IMR-90 (cell line): ENCODE measurements around the gene TMEM43. TPM values are rescaled to one million over a fixed set of nuclear protein-coding genes. Genes with fewer than 3 reads are reported as not detected.
A peak's percentile ranks its signal among the peaks of the same experiment; 100 is the strongest.

Source experiments
- ATAC-seq: fragments of 200-7000 bp; cut with Tn5 transposase; 2 replicates; pipeline ENCODE4 v1.9.1; 2020; ENCODE audit warnings: low read depth, mild to moderate bottlenecking, moderate library complexity
- BruUV-seq: library from RNA; stranded (reverse); fragments of 400-500 nt; replicated peaks from 2 replicates; lab custom pipeline; 2021; lab: Mats Ljungman, UMichigan
- CTCF ChIA-PET: fragments of 300-600 bp; formaldehyde crosslinking; extraction: SDS; loops from one replicate; lab custom pipeline; 2021; ENCODE audit warnings: antibody characterized with exemption; lab: Yijun Ruan, JAX
- POLR2A ChIA-PET: fragments of 300-600 bp; sonication (Branson Sonifier 250); formaldehyde crosslinking; loops from one replicate; lab custom pipeline; 2022; ENCODE audit warnings: antibody characterized with exemption; ENCODE audit not compliant: unreplicated experiment; lab: Charles Lee
- DNase-seq: peaks from one replicate; pipeline ENCODE4 v3.0.0; 2013
- H2AFZ ChIP-seq: replicated peaks from 2 replicates; pipeline ENCODE3; 2013; ENCODE audit warnings: low read length, mild to moderate bottlenecking; ENCODE audit not compliant: poor library complexity
- H2AK5ac ChIP-seq: 2 replicates; pipeline ENCODE4 v1.6.1; 2013; ENCODE audit warnings: low read depth, low read length, inconsistent platforms
- H2AK9ac ChIP-seq: replicated peaks from 2 replicates; pipeline ENCODE3; 2013; ENCODE audit warnings: mild to moderate bottlenecking, low read depth, low read length, moderate library complexity; ENCODE audit not compliant: poor library complexity
- H2BK120ac ChIP-seq: 2 replicates; pipeline ENCODE4 v1.6.1; 2013; ENCODE audit warnings: low read depth, low read length, inconsistent platforms
- H2BK15ac ChIP-seq: 3 replicates; pipeline ENCODE4 v1.6.1; 2013; ENCODE audit warnings: low read depth, low read length, inconsistent platforms
- H2BK20ac ChIP-seq: 2 replicates; pipeline ENCODE4 v1.6.1; 2013; ENCODE audit warnings: low read depth, mild to moderate bottlenecking, inconsistent platforms, low read length, moderate library complexity
- H2BK5ac ChIP-seq: 2 replicates; pipeline ENCODE4 v1.6.1; 2013; ENCODE audit warnings: mild to moderate bottlenecking, low read depth, low read length, inconsistent platforms; ENCODE audit not compliant: poor library complexity, severe bottlenecking
- H3K14ac ChIP-seq: replicated peaks from 2 replicates; pipeline ENCODE4 v1.6.1; 2013; ENCODE audit warnings: low read depth, low read length, inconsistent platforms
- H3K18ac ChIP-seq: 2 replicates; pipeline ENCODE4 v1.6.1; 2013; ENCODE audit warnings: low read depth, low read length, control low read depth
- H3K23ac ChIP-seq: 2 replicates; pipeline ENCODE4 v1.6.1; 2013; ENCODE audit warnings: low read depth, low read length, inconsistent platforms
- H3K27ac ChIP-seq: 2 replicates; pipeline ENCODE4 v1.5.1; 2013; ENCODE audit warnings: mild to moderate bottlenecking, control low read depth, low read length; ENCODE audit not compliant: insufficient read depth
- H3K27me3 ChIP-seq: 2 replicates; pipeline ENCODE4 v1.6.1; 2013; ENCODE audit warnings: low read length; ENCODE audit not compliant: control insufficient read depth, insufficient read depth
- H3K36me3 ChIP-seq: 2 replicates; pipeline ENCODE4 v1.6.1; 2013; ENCODE audit warnings: low read length, mixed read lengths; ENCODE audit not compliant: control insufficient read depth, insufficient read depth
- H3K4ac ChIP-seq: 2 replicates; pipeline ENCODE4 v1.6.1; 2013; ENCODE audit warnings: low read depth, low read length, inconsistent platforms
- H3K4me1 ChIP-seq: 2 replicates; pipeline ENCODE4 v1.6.1; 2013; ENCODE audit warnings: low read length, mixed read lengths; ENCODE audit not compliant: control insufficient read depth, insufficient read depth
- H3K4me2 ChIP-seq: 2 replicates; pipeline ENCODE4 v1.6.1; 2013; ENCODE audit warnings: low read depth, mild to moderate bottlenecking, control low read depth, low read length, moderate library complexity
- H3K4me3 ChIP-seq: 2 replicates; pipeline ENCODE4 v1.5.1; 2013; ENCODE audit warnings: low read depth, mild to moderate bottlenecking, control low read depth, low read length, moderate library complexity; ENCODE audit not compliant: insufficient read depth
- H3K56ac ChIP-seq: 2 replicates; pipeline ENCODE4 v1.6.1; 2013; ENCODE audit warnings: low read length, inconsistent platforms; ENCODE audit not compliant: insufficient read depth; ENCODE audit errors: extremely low read depth
- H3K79me1 ChIP-seq, 2 experiments: 2 replicates each; pipeline ENCODE4 v1.6.1; 2013; ENCODE audit warnings: low read length in 2 of 2, inconsistent platforms in 1 of 2, low read depth in 1 of 2
- H3K9ac ChIP-seq: 2 replicates; pipeline ENCODE4 v1.6.1; 2013; ENCODE audit warnings: low read depth, low read length, control low read depth
- H3K9me1 ChIP-seq: 2 replicates; pipeline ENCODE4 v1.6.1; 2013; ENCODE audit warnings: low read length, inconsistent platforms; ENCODE audit not compliant: insufficient read depth
- H3K9me3 ChIP-seq: 2 replicates; pipeline ENCODE4 v1.6.1; 2013; ENCODE audit warnings: low read length; ENCODE audit not compliant: control insufficient read depth, insufficient read depth
- H4K20me1 ChIP-seq: 2 replicates; pipeline ENCODE4 v1.6.1; 2013; ENCODE audit warnings: low read length, inconsistent platforms; ENCODE audit not compliant: insufficient read depth
- H4K5ac ChIP-seq: 2 replicates; pipeline ENCODE4 v1.6.1; 2013; ENCODE audit warnings: mild to moderate bottlenecking, low read depth, low read length, control low read depth
- H4K8ac ChIP-seq, 2 experiments: 2 replicates each; pipeline ENCODE4 v1.6.1; 2013; ENCODE audit warnings: low read depth in 2 of 2, low read length in 2 of 2, control low read depth in 1 of 2, inconsistent platforms in 1 of 2
- H4K91ac ChIP-seq: 2 replicates; pipeline ENCODE4 v1.6.1; 2013; ENCODE audit warnings: low read depth, low read length, inconsistent platforms; ENCODE audit not compliant: insufficient read depth
- BHLHE40 ChIP-seq: fragments of 150-350 bp; IDR thresholded peaks from 2 replicates; pipeline ENCODE4 v1.6.1; 2016; ENCODE audit warnings: mild to moderate bottlenecking, low read depth, low read length
- CEBPB ChIP-seq: IDR thresholded peaks from 2 replicates; pipeline ENCODE4 v1.6.1; 2012; ENCODE audit warnings: low read depth, low read length, improper control_type of control experiment
- CHD1 ChIP-seq: IDR thresholded peaks from 2 replicates; pipeline ENCODE4 v1.6.1; 2012; ENCODE audit warnings: low read depth, low read length, improper control_type of control experiment
- ELK1 ChIP-seq: fragments of 150-350 bp; IDR thresholded peaks from 2 replicates; pipeline ENCODE4 v1.6.1; 2016; ENCODE audit warnings: low read depth, mild to moderate bottlenecking, low read length, moderate library complexity, borderline replicate concordance
- FOS ChIP-seq: fragments of 150-350 bp; IDR thresholded peaks from 2 replicates; pipeline ENCODE4 v1.6.1; 2016; ENCODE audit warnings: low read depth, low read length
- MAFK ChIP-seq: IDR thresholded peaks from 2 replicates; pipeline ENCODE4 v1.6.1; 2012; ENCODE audit warnings: low read depth, low read length, improper control_type of control experiment
- MAZ ChIP-seq: IDR thresholded peaks from 2 replicates; pipeline ENCODE4 v1.6.1; 2012; ENCODE audit warnings: low read depth, mild to moderate bottlenecking, low read length, improper control_type of control experiment, moderate library complexity, borderline replicate concordance
- MXI1 ChIP-seq: IDR thresholded peaks from 2 replicates; pipeline ENCODE4 v1.6.1; 2012; ENCODE audit warnings: low read depth, mild to moderate bottlenecking, low read length, moderate library complexity, borderline replicate concordance
- NFE2L2 ChIP-seq: fragments of 150-350 bp; IDR thresholded peaks from 2 replicates; pipeline ENCODE4 v1.6.1; 2016; ENCODE audit warnings: low read depth, mild to moderate bottlenecking, low read length
- POLR2A ChIP-seq: IDR thresholded peaks from 2 replicates; pipeline ENCODE4 v1.6.1; 2012; ENCODE audit warnings: mild to moderate bottlenecking, low read depth, low read length
- RAD21 ChIP-seq: IDR thresholded peaks from 2 replicates; pipeline ENCODE4 v1.6.1; 2012; ENCODE audit warnings: low read length, improper control_type of control experiment
- RCOR1 ChIP-seq: IDR thresholded peaks from 2 replicates; pipeline ENCODE4 v1.6.1; 2012; ENCODE audit warnings: mild to moderate bottlenecking, low read length, improper control_type of control experiment; ENCODE audit not compliant: insufficient replicate concordance
- RFX5 ChIP-seq: IDR thresholded peaks from 2 replicates; pipeline ENCODE4 v1.8.0; 2012; ENCODE audit warnings: low read depth, mild to moderate bottlenecking, low read length, moderate library complexity
- SMC3 ChIP-seq: fragments of 150-350 bp; IDR thresholded peaks from 2 replicates; pipeline ENCODE4 v1.6.1; 2016; ENCODE audit warnings: low read depth, mild to moderate bottlenecking, antibody characterized with exemption, low read length, moderate library complexity
- WGBS, 2 experiments: methylation state at CpG; one replicate each; pipeline versions ENCODE4 v1.1.5 to v1.1.7; 2013; ENCODE audit warnings: missing lambda C conversion rate in 2 of 2; ENCODE audit not compliant: insufficient read length in 1 of 2; ENCODE audit errors: extremely low coverage in 2 of 2; 5-methylcytosine and 5-hydroxymethylcytosine counted together
- dilution Hi-C: fragments of 300-500 bp; cut with HindIII; formaldehyde crosslinking; loops from one replicate; pipeline ENCODE4 v1.14.3; 2018; ENCODE audit warnings: low sequenced_read_pairs; ENCODE audit not compliant: unreplicated experiment
- in situ Hi-C: fragments of 300-500 bp; cut with MboI; formaldehyde crosslinking; loops from 3 replicates; pipeline ENCODE4 v1.14.3; 2019; ENCODE audit warnings: low sequenced_read_pairs, inconsistent platforms, mixed read lengths
- intact Hi-C: fragments of 100-400 bp; cut with micrococcal nuclease; formaldehyde crosslinking; loops from 2 replicates; pipeline ENCODE4 v1.10.0; 2022
- polyA plus RNA-seq, 3 experiments: library from polyadenylated mRNA; depleted of rRNA; stranded (reverse); fragments of >200 nt; gene quantifications; 2 replicates each; pipeline ENCODE4 v1.2.3, GENCODE V29; 2012; ENCODE audit warnings: low replicate concordance in 1 of 3
- total RNA-seq: library from RNA; depleted of rRNA; stranded (reverse); fragments of >200 nt; gene quantifications from 2 replicates; pipeline ENCODE4 v1.2.3, GENCODE V29; 2012
- TF ChIP-seq, protein P1 (sequence below): fragments of 150-350 bp; IDR thresholded peaks from 2 replicates; pipeline ENCODE4 v1.6.1; 2017; ENCODE audit warnings: mild to moderate bottlenecking, antibody characterized with exemption, low read length, low read depth
- TF ChIP-seq, protein P2 (sequence below): conservative IDR thresholded peaks from 2 replicates; pipeline ENCODE4 v1.5.1; 2012; ENCODE audit warnings: mild to moderate bottlenecking, low read depth, low read length, improper control_type of control experiment

TMEM43 gene
- total and polyA plus RNA-seq, 2 of the 4 experiments (the other 2 are of a cell fraction): 109 to 114 TPM

DNA sequence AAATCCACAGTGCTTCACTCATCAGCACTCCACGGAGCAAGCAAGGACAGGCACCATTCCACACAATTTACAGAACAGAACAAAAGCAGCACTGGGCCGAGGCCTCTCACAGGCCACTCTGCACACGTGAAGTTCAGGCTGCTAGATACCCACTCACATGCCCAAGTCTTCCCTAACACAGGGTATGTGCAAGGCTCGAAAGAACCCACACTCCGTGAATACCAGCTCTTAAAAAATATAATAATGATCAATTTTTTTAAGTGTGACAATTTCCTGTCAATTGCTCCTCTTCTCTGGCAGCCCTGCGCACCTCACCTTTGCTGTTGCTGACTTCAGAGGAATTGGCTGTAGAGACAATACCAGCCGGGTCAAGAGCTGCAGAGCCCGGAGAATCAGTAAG is 34.6 kb downstream of the TMEM43 start:
- no peak overlapping the region for H3K23ac ChIP-seq
- no peaks in the 10 kb centered on the region for H3K27me3 ChIP-seq
- H3K4me1 ChIP-seq: no peaks in the 10 kb centered on the region
- no peak overlapping the region for H4K5ac ChIP-seq
- dilution Hi-C loops: no loop called here
- H2BK15ac ChIP-seq: no peak overlapping the region
- H2BK5ac ChIP-seq: no peak overlapping the region
- WGBS, 2 experiments: 100% methylated on average over 1 of the region's 8 CpGs; no CpG with 5 or more reads in 1 of the 2 experiments
- in situ Hi-C loops: no loop called here
- no peak overlapping the region for H4K91ac ChIP-seq
- no peak overlapping the region for H3K14ac ChIP-seq
- no peak overlapping the region for H3K9ac ChIP-seq
- no peak overlapping the region for H3K4ac ChIP-seq
- H2AFZ ChIP-seq: no peak overlapping the region
- H4K8ac ChIP-seq: no peak overlapping the region
- peaks cover 4% of the 10 kb centered on the region; the same call in 1 of the 2 replicates for H3K9me3 ChIP-seq
- no peak overlapping the region for H2BK120ac ChIP-seq
- H2BK20ac ChIP-seq: no peak overlapping the region
- no peak overlapping the region for H3K56ac ChIP-seq
- intact Hi-C loops: no loop called here
- CTCF ChIA-PET: no interaction called here
- no peak overlapping the region for H3K18ac ChIP-seq
- no peak for ATAC-seq
- no peak overlapping the region for H2AK5ac ChIP-seq
- DNase-seq: no peak
- no peaks in the 10 kb centered on the region for H4K20me1 ChIP-seq
- H3K4me2 ChIP-seq: no peak overlapping the region
- no peak for TF ChIP-seq CHD1
- no peak for TF ChIP-seq BHLHE40
- no peak for TF ChIP-seq MXI1
- TF ChIP-seq MAFK: no peak
- TF ChIP-seq RFX5: no peak
- TF ChIP-seq, protein P1, sequence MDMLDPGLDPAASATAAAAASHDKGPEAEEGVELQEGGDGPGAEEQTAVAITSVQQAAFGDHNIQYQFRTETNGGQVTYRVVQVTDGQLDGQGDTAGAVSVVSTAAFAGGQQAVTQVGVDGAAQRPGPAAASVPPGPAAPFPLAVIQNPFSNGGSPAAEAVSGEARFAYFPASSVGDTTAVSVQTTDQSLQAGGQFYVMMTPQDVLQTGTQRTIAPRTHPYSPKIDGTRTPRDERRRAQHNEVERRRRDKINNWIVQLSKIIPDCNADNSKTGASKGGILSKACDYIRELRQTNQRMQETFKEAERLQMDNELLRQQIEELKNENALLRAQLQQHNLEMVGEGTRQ: no peak
- TF ChIP-seq NFE2L2: no peak
- TF ChIP-seq RAD21: no peak
- TF ChIP-seq FOS: no peak
- TF ChIP-seq, protein P2, sequence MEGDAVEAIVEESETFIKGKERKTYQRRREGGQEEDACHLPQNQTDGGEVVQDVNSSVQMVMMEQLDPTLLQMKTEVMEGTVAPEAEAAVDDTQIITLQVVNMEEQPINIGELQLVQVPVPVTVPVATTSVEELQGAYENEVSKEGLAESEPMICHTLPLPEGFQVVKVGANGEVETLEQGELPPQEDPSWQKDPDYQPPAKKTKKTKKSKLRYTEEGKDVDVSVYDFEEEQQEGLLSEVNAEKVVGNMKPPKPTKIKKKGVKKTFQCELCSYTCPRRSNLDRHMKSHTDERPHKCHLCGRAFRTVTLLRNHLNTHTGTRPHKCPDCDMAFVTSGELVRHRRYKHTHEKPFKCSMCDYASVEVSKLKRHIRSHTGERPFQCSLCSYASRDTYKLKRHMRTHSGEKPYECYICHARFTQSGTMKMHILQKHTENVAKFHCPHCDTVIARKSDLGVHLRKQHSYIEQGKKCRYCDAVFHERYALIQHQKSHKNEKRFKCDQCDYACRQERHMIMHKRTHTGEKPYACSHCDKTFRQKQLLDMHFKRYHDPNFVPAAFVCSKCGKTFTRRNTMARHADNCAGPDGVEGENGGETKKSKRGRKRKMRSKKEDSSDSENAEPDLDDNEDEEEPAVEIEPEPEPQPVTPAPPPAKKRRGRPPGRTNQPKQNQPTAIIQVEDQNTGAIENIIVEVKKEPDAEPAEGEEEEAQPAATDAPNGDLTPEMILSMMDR: no peak
- TF ChIP-seq SMC3: no peak
- TF ChIP-seq CEBPB: no peak
- TF ChIP-seq ELK1: no peak
- no peak for TF ChIP-seq MAZ
- TF ChIP-seq POLR2A: no peak
- TF ChIP-seq RCOR1: no peak
- no TSS peak for BruUV-seq
- H3K79me1 ChIP-seq: peaks cover 12 to 29% of the 10 kb centered on the region in 2 experiments
- H2AK9ac ChIP-seq: peak overlapping the region; percentile 10
- no peak overlapping the region for H3K4me3 ChIP-seq
- peaks cover 59% of the 10 kb centered on the region for H3K36me3 ChIP-seq
- peaks cover 2% of the 10 kb centered on the region; the same call in 1 of the 2 replicates for H3K9me1 ChIP-seq
- no peak overlapping the region for H3K27ac ChIP-seq
- POLR2A ChIA-PET: no interaction called here
